GM20431 (cell line): ENCODE results near the gene AMACR.

Source experiments
- in situ Hi-C: fragments of 300-500 bp; cut with MseI, MboI; formaldehyde crosslinking; loops from one replicate; pipeline ENCODE4 v1.15.0; 2020; ENCODE audit warnings: low sequenced_read_pairs; ENCODE audit not compliant: unreplicated experiment

Gene AMACR

DNA sequence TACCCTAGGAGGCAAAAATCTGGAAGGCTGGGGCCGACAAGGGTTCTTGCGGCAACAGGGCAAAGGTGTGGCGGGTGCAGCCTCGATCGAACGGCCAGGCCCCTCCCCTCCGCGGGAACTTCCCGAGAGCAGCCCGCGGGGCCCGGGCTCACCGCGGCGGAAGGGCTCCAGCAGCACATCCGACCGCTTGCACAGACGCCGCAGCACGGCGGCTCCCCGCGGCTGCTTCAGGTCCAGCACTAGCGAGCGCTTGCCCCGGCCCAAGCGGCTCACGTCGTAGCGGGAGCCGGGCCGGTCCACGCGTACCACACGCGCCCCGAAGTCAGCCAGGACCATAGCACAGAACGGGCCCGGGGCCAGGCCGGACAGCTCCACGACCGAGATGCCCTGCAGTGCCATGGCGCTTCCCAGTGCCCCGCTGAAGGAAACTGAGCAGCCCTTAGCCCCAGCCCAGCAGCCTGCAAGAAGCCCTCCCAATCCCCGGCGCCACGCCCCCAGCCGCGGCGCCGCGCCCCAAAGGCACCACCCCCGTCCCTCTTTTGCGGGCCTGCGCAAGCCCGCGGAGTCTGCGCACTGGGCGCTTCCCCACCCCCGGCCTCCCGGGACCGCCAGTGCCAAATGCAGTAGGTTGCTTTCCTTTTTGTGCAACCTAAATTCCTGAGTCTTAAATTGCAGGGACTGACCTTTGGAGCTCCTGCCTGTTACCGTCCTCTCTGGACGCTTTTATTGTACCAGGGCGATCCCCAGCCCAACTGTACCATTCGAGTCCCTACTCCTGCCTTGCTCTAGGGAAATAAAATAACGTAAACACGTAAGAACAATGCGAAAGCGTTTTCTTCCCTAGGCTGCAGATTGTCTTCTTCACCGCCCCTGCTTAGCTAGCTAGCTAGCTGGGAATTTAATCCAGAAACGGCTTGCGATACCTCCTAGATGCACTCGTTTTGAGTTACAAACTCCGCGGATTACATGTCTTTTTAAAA lies at the start of gene AMACR:
TSS of gene AMACR (minus strand) at position 430 of the 980 bp plus-strand sequence. CDS start at position 399, 31 bp downstream.
- in situ Hi-C loops: no loop called here

DNA sequence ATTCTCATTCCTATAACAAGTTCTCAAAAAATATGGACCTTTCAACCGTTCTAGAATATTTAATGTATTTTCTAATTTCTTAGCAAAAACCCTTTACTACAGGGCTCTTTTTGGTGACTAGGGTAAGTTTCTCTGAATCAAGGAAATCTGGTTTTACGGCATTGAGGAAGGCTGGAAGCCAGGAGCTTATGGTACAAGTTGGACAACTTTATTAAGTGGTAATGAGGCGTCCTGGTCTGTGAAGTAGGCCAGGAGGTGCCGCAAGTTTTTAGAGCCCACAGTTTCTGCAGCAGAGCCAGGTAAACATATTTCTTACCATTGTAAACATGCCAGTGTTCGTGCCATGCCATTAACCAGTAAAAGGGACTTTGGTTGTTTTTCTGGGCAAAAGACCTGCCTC lies 49.7 kb upstream of the AMACR start:
- in situ Hi-C loops: no loop called here

DNA sequence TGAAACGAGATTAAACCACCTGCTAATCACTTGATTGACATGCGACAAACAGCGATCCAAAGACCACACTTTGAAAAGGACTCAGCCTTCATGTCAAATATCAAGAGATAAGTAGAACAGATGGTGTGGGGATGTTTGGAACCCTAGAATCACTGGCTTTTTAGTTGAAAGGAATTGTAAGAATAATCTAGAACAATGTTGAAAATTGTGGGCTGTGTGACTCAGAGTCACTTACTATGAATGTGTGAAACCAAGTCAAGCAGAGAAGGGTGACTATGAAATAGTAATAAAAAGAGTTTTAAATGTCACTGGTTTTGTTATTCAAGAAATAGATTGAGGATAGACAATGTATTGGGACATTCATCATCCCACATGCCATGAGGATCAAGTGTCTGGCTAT lies 49.3 kb upstream of the AMACR start:
- in situ Hi-C loops: no loop called here

- in situ Hi-C loops: no loop called here
Measured at GRCh38 chr5:34055667-34056066, 47.8 kb upstream of the AMACR start.

DNA sequence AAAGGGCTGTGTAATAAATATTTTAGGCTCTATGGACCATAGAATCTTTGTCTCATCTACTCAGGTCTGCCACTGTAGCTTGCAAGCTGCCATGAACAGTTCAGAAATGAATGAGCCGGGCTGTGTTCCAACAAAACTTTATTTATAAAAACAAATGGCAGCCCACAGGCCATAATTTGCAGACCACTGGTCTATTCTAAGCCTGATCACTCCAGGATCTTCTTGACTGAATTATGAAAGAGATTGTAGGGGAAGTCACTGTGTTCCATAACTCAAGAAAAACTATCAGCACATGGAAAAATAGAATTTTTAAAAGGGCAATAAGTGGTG lies 46.5 kb upstream of the AMACR start:
- in situ Hi-C loops: no loop called here

- in situ Hi-C loops: no loop called here
Measured at GRCh38 chr5:34053571-34054399, 45.9 kb upstream of the AMACR start.

GRCh38 chr5:34053133-34053532 lies 45.3 kb upstream of the AMACR start:
- in situ Hi-C loops: no loop called here

GRCh38 chr5:34051374-34051980 lies 43.6 kb upstream of the AMACR start:
- in situ Hi-C loops: no loop called here

GRCh38 chr5:34047774-34048572 lies 40.1 kb upstream of the AMACR start:
- in situ Hi-C loops: no loop called here

DNA sequence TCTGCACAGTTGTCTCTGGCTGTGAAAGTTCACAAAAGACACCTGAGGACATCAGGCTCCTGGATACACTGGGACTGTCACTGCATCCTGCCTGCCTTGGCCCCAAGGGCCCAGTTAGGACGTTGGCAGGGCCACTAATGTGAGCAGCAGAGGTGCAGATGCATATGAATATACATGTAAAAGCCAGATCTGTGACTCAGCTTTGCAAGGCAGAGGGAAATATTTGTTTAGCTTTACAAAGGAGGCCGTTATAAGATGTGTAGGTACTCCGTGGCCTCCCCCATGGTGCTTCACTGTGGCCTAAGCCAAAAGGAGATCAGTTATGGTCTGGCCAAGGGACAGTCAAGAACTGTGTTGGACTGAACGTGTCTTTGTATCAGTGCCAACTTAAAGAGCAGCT lies 39.3 kb upstream of the AMACR start:
- in situ Hi-C loops: no loop called here

- in situ Hi-C loops: no loop called here
Measured at GRCh38 chr5:34045996-34046395, 38.1 kb upstream of the AMACR start.

GRCh38 chr5:34045023-34045422 lies 37.2 kb upstream of the AMACR start:
- in situ Hi-C loops: no loop called here

- in situ Hi-C loops: no loop called here
Measured at GRCh38 chr5:34043099-34043876, 35.4 kb upstream of the AMACR start, which contains the start of gene C1QTNF3. Gene C1QTNF3, minus strand, starts transcription at chr5:34043213. Its CDS starts 88 bp downstream, at chr5:34043125.

- in situ Hi-C loops: no loop called here
Measured at GRCh38 chr5:34042321-34042720, 34.5 kb upstream of the AMACR start.

- in situ Hi-C loops: no loop called here
Measured at GRCh38 chr5:34041247-34041972, 33.6 kb upstream of the AMACR start.

GRCh38 chr5:34040472-34040871 lies 32.6 kb upstream of the AMACR start:
- in situ Hi-C loops: no loop called here

GRCh38 chr5:34039398-34040157 lies 31.7 kb upstream of the AMACR start:
- in situ Hi-C loops: no loop called here

DNA sequence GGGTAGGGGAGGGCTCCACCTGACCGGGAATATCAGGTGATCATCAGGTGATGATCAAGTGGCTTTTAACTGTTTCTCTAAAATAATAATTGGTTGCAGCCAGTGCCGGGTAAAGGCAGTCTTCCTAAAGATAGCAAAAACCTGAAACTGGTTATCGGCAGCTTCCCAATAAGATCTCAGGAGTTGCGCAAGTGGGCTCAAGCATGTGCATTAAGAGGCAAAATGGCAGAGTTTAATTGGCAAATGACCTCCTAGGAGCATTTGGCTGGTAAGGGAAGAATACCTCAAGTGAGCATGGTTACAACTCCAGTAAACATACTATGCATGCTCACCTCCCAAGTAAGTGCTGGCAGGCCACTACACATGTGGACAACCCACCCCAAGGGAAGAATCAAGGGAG lies 31.0 kb upstream of the AMACR start:
- in situ Hi-C loops: no loop called here
